ENCODE results near the gene CLDN22.

- no peak for TF ChIP-seq CTCF (IDR thresholded peaks at IDR 0.05)
- TF ChIP-seq POLR2A (IDR thresholded peaks at IDR 0.05), result no peak
These were observed 43.9 kb upstream of the CLDN22 start for GRCh38 chr4:183364025-183364424.
